Neural crest cell (in vitro differentiated cells): ENCODE results near the gene ADGRG7. TPM values are rescaled to one million over a fixed set of nuclear protein-coding genes. Genes with fewer than 3 reads are reported as not detected.

Source experiments
- DNase-seq: peaks from one replicate; pipeline ENCODE4 v3.0.0; 2021; ENCODE audit warnings: low read depth, mixed read lengths, low spot score
- H3K27ac Mint-ChIP-seq: one replicate; pipeline ENCODE4 v1.8.0; 2021; ENCODE audit warnings: mild to moderate bottlenecking, mixed read lengths; ENCODE audit not compliant: unreplicated experiment
- H3K27me3 Mint-ChIP-seq: 2 replicates; pipeline ENCODE4 v1.8.0; 2021; ENCODE audit warnings: low read depth, mild to moderate bottlenecking, mixed read lengths
- H3K36me3 Mint-ChIP-seq: 2 replicates; pipeline ENCODE4 v1.8.0; 2021; ENCODE audit warnings: low read depth, mild to moderate bottlenecking, mixed read lengths
- H3K4me1 Mint-ChIP-seq: 2 replicates; pipeline ENCODE4 v1.8.0; 2021; ENCODE audit warnings: mixed read lengths
- H3K4me3 Mint-ChIP-seq: one replicate; pipeline ENCODE4 v1.8.0; 2021; ENCODE audit warnings: mild to moderate bottlenecking, mixed read lengths
- H3K9me3 Mint-ChIP-seq: 2 replicates; pipeline ENCODE4 v1.8.0; 2021; ENCODE audit warnings: mixed read lengths
- CTCF ChIP-seq: fragments of 200-600 bp; sonication (generic); conservative IDR thresholded peaks from 2 replicates; pipeline ENCODE4 v1.5.0; 2021; ENCODE audit warnings: antibody characterized with exemption, mild to moderate bottlenecking
- total RNA-seq: library from RNA; stranded (reverse); gene quantifications from 2 replicates; pipeline ENCODE4 v1.2.1, GENCODE V29; 2021

ADGRG7 gene
- total RNA-seq, 1 donor from 2014 or later = not detected

- Mint-ChIP-seq H3K4me1 (no peaks in the 10 kb centered on the region), H3K27ac (no peak overlapping the region), H3K9me3 (no peaks in the 10 kb centered on the region), H3K4me3 (no peak overlapping the region), H3K36me3 (no peaks in the 10 kb centered on the region), H3K27me3 (peaks cover 2% of the 10 kb centered on the region)
- no peak for TF ChIP-seq CTCF
- no peak for DNase-seq
Observed at GRCh38 chr3:100602506-100603444, 6.6 kb upstream of the ADGRG7 start.

GRCh38 chr3:100603469-100603868, 5.9 kb upstream of the ADGRG7 start:
- Mint-ChIP-seq H3K9me3 (no peaks in the 10 kb centered on the region), H3K27ac (no peak overlapping the region), H3K36me3 (no peaks in the 10 kb centered on the region), H3K27me3 (no peaks in the 10 kb centered on the region), H3K4me3 (no peak overlapping the region), H3K4me1 (no peaks in the 10 kb centered on the region)
- no peak for DNase-seq
- TF ChIP-seq CTCF = peak; percentile 58

GRCh38 chr3:100605358-100605757, 4.0 kb upstream of the ADGRG7 start:
- no peak for DNase-seq
- Mint-ChIP-seq H3K27ac (no peak overlapping the region), H3K27me3 (no peaks in the 10 kb centered on the region), H3K4me3 (no peak overlapping the region), H3K4me1 (peaks cover 10% of the 10 kb centered on the region), H3K9me3 (no peaks in the 10 kb centered on the region), H3K36me3 (no peaks in the 10 kb centered on the region)
- no peak for TF ChIP-seq CTCF

- H3K4me3 Mint-ChIP-seq = no peak overlapping the region
- no peak overlapping the region for H3K27ac Mint-ChIP-seq
Observed at GRCh38 chr3:100606894-100607512, 2.4 kb upstream of the ADGRG7 start.

GRCh38 chr3:100609963-100610362, 562 bp downstream of the ADGRG7 start:
- Mint-ChIP-seq H3K4me3 (no peak overlapping the region), H3K27me3 (peaks cover 3% of the 10 kb centered on the region), H3K36me3 (no peaks in the 10 kb centered on the region), H3K4me1 (peaks cover 15% of the 10 kb centered on the region), H3K9me3 (no peaks in the 10 kb centered on the region), H3K27ac (no peak overlapping the region)
- no peak for DNase-seq
- TF ChIP-seq CTCF = no peak

More at GRCh38 chr3:100606894-100607512, 2.4 kb upstream of the ADGRG7 start:
- DNase-seq = no peak
- H3K4me1 Mint-ChIP-seq = peaks cover 15% of the 10 kb centered on the region
- H3K27me3 Mint-ChIP-seq = peaks cover 3% of the 10 kb centered on the region
- TF ChIP-seq CTCF = no peak
- no peaks in the 10 kb centered on the region for H3K36me3 Mint-ChIP-seq
- no peaks in the 10 kb centered on the region for H3K9me3 Mint-ChIP-seq
